Heart left ventricle (tissue), 13 donors: ENCODE data around the gene MOK.

Source experiments
- CTCF ChIP-seq, 12 donors: fragments of 200-600 bp; sonication (generic) in 4 of 12; IDR thresholded peaks; one replicate each; pipeline versions ENCODE4 v1.5.0 to v1.8.0; 2018 to 2022; ENCODE audit warnings: antibody characterized with exemption in 12 of 12, mild to moderate bottlenecking in 5 of 12
- POLR2A ChIP-seq, 2 donors: fragments of 450-650 bp; IDR thresholded peaks; one replicate each; pipeline ENCODE4 v1.6.1; 2017; ENCODE audit warnings: antibody characterized with exemption in 2 of 2, mild to moderate bottlenecking in 2 of 2, moderate library complexity in 2 of 2
- donor health status: ischemic (EF 13 %, LVEDD 7.1; RV severe dilation, severe dysfunction).
- donor health status: DM: no; HTN: yes; CAD: no.
- donor health status: DM: no; HTN: no; CAD: no.
- donor health status: ischemic (EF 25% LVEDD 6.9; RV normal size, moderate dysfunction).
- donor health status: ischemic (EF 25% LVEDD 5.7; RV mildly dilated, moderate dysfunction).
- donor health status: ischemic (EF 35%, LVEDD 5.7; RV mildly dilated, moderate dysfunction).
- donor health status: nonischemic (EF 11% LVEDD 7.7; RV severe dilation, severe dysfunction).
- donor health status: DM: yes; HTN: yes; CAD: no.
- donor health status: PGD.
- donor health status: ischemic (EF 29% LVEDD 5.4; RV normal size, mild dysfunction).
- donor health status: nonischemic (EF 23%, LVEDD 6.1; RV moderate dilation, normal function).

GRCh38 chr14:102209224-102209966 lies 95.6 kb downstream of the MOK start:
- TF ChIP-seq CTCF (IDR thresholded peaks at IDR 0.05), result peak in 9 of 12 donors; percentile 7 to 39 (median 26)
- no peak for TF ChIP-seq POLR2A (IDR thresholded peaks at IDR 0.05)
